Common myeloid progenitor, CD34-positive (primary cell): ENCODE measurements around the gene FAM124B.
"Not testable (repeated sequence)": the region's sequence is repeated elsewhere in the genome, so short reads cannot be mapped to it uniquely, and the experiment has no call there.

Source experiments
- CTCF ChIA-PET: fragments of 350-600 bp; sonication (Branson Sonifier 250); formaldehyde crosslinking; loops from one replicate; lab custom pipeline; 2021; ENCODE audit warnings: antibody characterized with exemption; lab: Charles Lee
- POLR2A ChIA-PET: fragments of 350-600 bp; sonication (Branson Sonifier 250); formaldehyde crosslinking; loops from one replicate; lab custom pipeline; 2021; ENCODE audit warnings: antibody characterized with exemption; lab: Charles Lee
- DNase-seq, 3 donors: peaks; one replicate each; pipeline versions ENCODE4 v3.0.0 to v3.0.0-alpha.2; 2013
- H3K27ac ChIP-seq, 2 experiments: 1 replicate in 1 of 2; 2 replicates in 1 of 2; pipeline ENCODE4 v1.7.0; 2013; ENCODE audit warnings: inconsistent platforms in 2 of 2, low read length in 2 of 2, mild to moderate bottlenecking in 2 of 2, low read depth in 1 of 2, moderate library complexity in 1 of 2; ENCODE audit not compliant: severe bottlenecking in 2 of 2, insufficient read depth in 1 of 2, poor library complexity in 1 of 2
- H3K27me3 ChIP-seq, 5 experiments: replicated peaks in 2 of 5; 1 replicate in 3 of 5; 2 replicates in 2 of 5; pipeline versions ENCODE4 v1.6.1 to v1.7.0; 2013; ENCODE audit warnings: low read length in 4 of 5, mild to moderate bottlenecking in 2 of 5, moderate library complexity in 2 of 5, inconsistent platforms in 1 of 5; ENCODE audit not compliant: insufficient read depth in 5 of 5, control insufficient read depth in 4 of 5
- H3K36me3 ChIP-seq, 4 experiments: 1 replicate in 2 of 4; 2 replicates in 2 of 4; pipeline versions ENCODE4 v1.6.1 to v1.7.0; 2013; ENCODE audit warnings: low read length in 3 of 4, control low read depth in 1 of 4, mild to moderate bottlenecking in 1 of 4; ENCODE audit not compliant: control insufficient read depth in 4 of 4, insufficient read depth in 4 of 4
- H3K4me1 ChIP-seq, 4 experiments: 1 replicate in 3 of 4; 2 replicates in 1 of 4; pipeline versions ENCODE4 v1.6.1 to v1.7.1; 2013; ENCODE audit warnings: low read length in 3 of 4, mild to moderate bottlenecking in 3 of 4, control low read depth in 1 of 4, inconsistent platforms in 1 of 4, moderate library complexity in 1 of 4; ENCODE audit not compliant: control insufficient read depth in 4 of 4, insufficient read depth in 4 of 4; ENCODE audit errors: control extremely low read depth in 1 of 4
- H3K4me3 ChIP-seq, 7 experiments: 1 replicate in 4 of 7; 2 replicates in 3 of 7; pipeline versions ENCODE4 v1.5.1 to v1.7.0; 2013; ENCODE audit warnings: mild to moderate bottlenecking in 7 of 7, low read length in 6 of 7, moderate library complexity in 6 of 7, inconsistent platforms in 2 of 7, low read depth in 2 of 7, control low read depth in 1 of 7; ENCODE audit not compliant: insufficient read depth in 4 of 7, control insufficient read depth in 1 of 7; ENCODE audit errors: extremely low read depth in 1 of 7
- H3K9me3 ChIP-seq, 5 experiments: 1 replicate in 4 of 5; 2 replicates in 1 of 5; pipeline versions ENCODE4 v1.6.1 to v1.7.1; 2013; ENCODE audit warnings: low read length in 4 of 5, mild to moderate bottlenecking in 2 of 5, inconsistent platforms in 1 of 5, low read depth in 1 of 5, moderate library complexity in 1 of 5; ENCODE audit not compliant: control insufficient read depth in 4 of 5, insufficient read depth in 2 of 5; ENCODE audit errors: control extremely low read depth in 1 of 5
- WGBS: methylation state at CpG from one replicate; pipeline ENCODE4 v1.1.5; 2013; ENCODE audit not compliant: insufficient coverage; 5-methylcytosine and 5-hydroxymethylcytosine counted together

Gene FAM124B

GRCh38 chr2:224393157-224393872, 8.6 kb downstream of the FAM124B start:
- H3K9me3 ChIP-seq = peaks cover 0 to 3% (median 0%) of the 10 kb centered on the region in 5 experiments
- ChIA-PET POLR2A (interaction anchor here (1.6 kb wide), 1 partner anchor 49 kb away, joined by 3 read pairs; no protein-coding TSS in a partner anchor), CTCF (interaction anchor here (1.1 to 3.5 kb wide), 6 partner anchors 9 to 56 kb away, joined by 3 to 27 read pairs (median 12); partner anchors contain the start of gene FAM124B)
- H3K4me3 ChIP-seq = no peak overlapping the region
- H3K27me3 ChIP-seq = no peaks in the 10 kb centered on the region
- no peak overlapping the region for H3K27ac ChIP-seq
- peaks cover 6 to 45% (median 21%) of the 10 kb centered on the region in 4 experiments for H3K36me3 ChIP-seq
- peaks cover 1 to 35% (median 13%) of the 10 kb centered on the region in 4 experiments for H3K4me1 ChIP-seq
- no peak for DNase-seq
- 100% methylated on average over 1 of the region's 3 CpGs for WGBS

DNA sequence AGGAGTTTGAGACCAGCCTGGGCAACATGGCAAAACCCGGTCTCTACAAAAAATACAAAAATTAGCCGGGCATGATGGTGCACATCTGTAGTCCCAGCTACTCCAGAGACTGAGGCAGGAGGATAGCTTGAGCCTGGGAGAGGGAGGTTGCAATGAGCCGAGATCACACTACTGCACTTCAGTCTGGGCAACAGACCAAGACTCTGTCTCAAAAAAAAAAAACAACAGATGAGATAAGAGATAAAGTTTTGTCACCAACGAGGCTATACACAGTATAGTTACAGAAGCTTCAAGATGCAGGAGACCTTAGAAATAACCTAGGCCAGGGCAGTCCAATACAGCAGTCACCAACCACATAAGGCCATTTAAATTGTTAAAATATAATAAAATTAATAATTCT, 9.4 kb downstream of the FAM124B start:
- peak in 1 of 3 donors; percentile 22 for DNase-seq
- peaks cover 2 to 40% (median 21%) of the 10 kb centered on the region in 4 experiments for H3K36me3 ChIP-seq
- peaks cover 0 to 31% (median 10%) of the 10 kb centered on the region in 4 experiments for H3K4me1 ChIP-seq
- peaks cover 0 to 3% (median 0%) of the 10 kb centered on the region in 5 experiments for H3K9me3 ChIP-seq
- H3K27me3 ChIP-seq = no peaks in the 10 kb centered on the region
- 76% methylated on average over 3 of the region's 4 CpGs for WGBS
- H3K4me3 ChIP-seq = no peak overlapping the region
- H3K27ac ChIP-seq = no peak overlapping the region
- ChIA-PET POLR2A (interaction anchor here (1.6 kb wide), 1 partner anchor 50 kb away, joined by 3 read pairs; no protein-coding TSS in a partner anchor), CTCF (interaction anchor here (1.4 to 3.5 kb wide), 6 partner anchors 10 to 255 kb away, joined by 4 to 27 read pairs (median 12); partner anchors contain the start of gene FAM124B)

- Histone ChIP-seq H3K4me1 (peaks cover 0 to 11% (median 0%) of the 10 kb centered on the region in 4 experiments), H3K27me3 (no peaks in the 10 kb centered on the region), H3K4me3 (no peak overlapping the region), H3K9me3 (no peaks in the 10 kb centered on the region), H3K36me3 (peaks cover 7 to 28% (median 21%) of the 10 kb centered on the region in 4 experiments), H3K27ac (no peak overlapping the region)
- ChIA-PET CTCF (interaction anchor here (1.0 to 6.6 kb wide), 4 partner anchors 10 to 51 kb away, joined by 3 to 31 read pairs (median 16); partner anchors contain the start of gene FAM124B), POLR2A (no interaction called here)
- 92% methylated on average over 4 of the region's 5 CpGs for whole genome bisulfite sequencing
- no peak for DNase-seq
Measured at GRCh38 chr2:224389317-224389716, 12.6 kb downstream of the FAM124B start.

DNA sequence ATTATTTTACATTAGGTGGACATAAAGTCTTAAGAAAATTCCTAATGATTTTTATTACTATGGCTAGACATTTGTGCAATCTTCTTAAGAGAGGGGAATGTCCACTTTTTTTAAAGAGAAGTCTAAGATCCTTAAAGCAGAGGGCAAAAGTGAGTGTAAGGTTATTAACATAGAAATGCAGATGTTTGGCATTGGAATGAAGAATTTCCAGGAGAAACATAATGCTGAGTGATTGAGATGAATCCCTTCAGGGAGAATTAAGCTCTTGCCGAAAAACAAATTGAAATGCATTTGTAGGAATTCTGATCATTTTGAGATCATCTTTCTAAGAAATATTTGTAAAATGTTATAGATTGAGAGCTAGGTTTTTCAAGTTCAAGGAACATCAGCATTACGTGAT, 15.0 kb downstream of the FAM124B start:
- Histone ChIP-seq H3K27me3 (no peaks in the 10 kb centered on the region), H3K36me3 (peaks cover 0 to 20% (median 6%) of the 10 kb centered on the region in 4 experiments), H3K4me1 (peaks cover 0 to 4% (median 2%) of the 10 kb centered on the region in 4 experiments), H3K9me3 (no peaks in the 10 kb centered on the region), H3K27ac (no peak overlapping the region), H3K4me3 (no peak overlapping the region)
- CTCF ChIA-PET = interaction anchor here (0.6 to 6.6 kb wide), 6 partner anchors 13 to 609 kb away, joined by 3 to 31 read pairs (median 4); partner anchors contain the start of gene FAM124B
- POLR2A ChIA-PET = no interaction called here
- DNase-seq = no peak
- 100% methylated on average over 2 of the region's 2 CpGs for WGBS

GRCh38 chr2:224382973-224383555, 18.8 kb downstream of the FAM124B start:
- CTCF ChIA-PET = interaction anchor here (1.0 to 3.1 kb wide), 7 partner anchors 9 to 208 kb away, joined by 3 to 16 read pairs (median 3); no protein-coding TSS in a partner anchor
- peaks cover 5 to 16% (median 8%) of the 10 kb centered on the region in 4 experiments for H3K36me3 ChIP-seq
- 97% methylated on average over 8 of the region's 9 CpGs for WGBS
- H3K27me3 ChIP-seq = no peaks in the 10 kb centered on the region
- DNase-seq = no peak
- peak overlapping the region in 1 of 2 experiments; percentile 1 for H3K27ac ChIP-seq
- no peak overlapping the region for H3K4me3 ChIP-seq
- peaks cover 4 to 36% (median 18%) of the 10 kb centered on the region in 4 experiments for H3K4me1 ChIP-seq
- no peaks in the 10 kb centered on the region for H3K9me3 ChIP-seq
- POLR2A ChIA-PET = no interaction called here

- H3K4me3 ChIP-seq, H3K27me3 ChIP-seq, DNase-seq, POLR2A ChIA-PET, H3K9me3 ChIP-seq, H3K27ac ChIP-seq: not testable (repeated sequence)
- no CpG with 5 or more reads among the region's 2 CpGs for WGBS
- CTCF ChIA-PET = interaction anchor here (1.0 to 3.1 kb wide), 5 partner anchors 10 to 61 kb away, joined by 3 to 16 read pairs (median 8); no protein-coding TSS in a partner anchor
- Histone ChIP-seq H3K4me1 (peaks cover 10 to 43% (median 22%) of the 10 kb centered on the region in 4 experiments), H3K36me3 (peaks cover 5 to 16% (median 8%) of the 10 kb centered on the region in 4 experiments)
Measured at GRCh38 chr2:224382280-224382647, 19.6 kb downstream of the FAM124B start.
